Measurements from ENCODE around the gene BRINP2.

Gene BRINP2

DNA sequence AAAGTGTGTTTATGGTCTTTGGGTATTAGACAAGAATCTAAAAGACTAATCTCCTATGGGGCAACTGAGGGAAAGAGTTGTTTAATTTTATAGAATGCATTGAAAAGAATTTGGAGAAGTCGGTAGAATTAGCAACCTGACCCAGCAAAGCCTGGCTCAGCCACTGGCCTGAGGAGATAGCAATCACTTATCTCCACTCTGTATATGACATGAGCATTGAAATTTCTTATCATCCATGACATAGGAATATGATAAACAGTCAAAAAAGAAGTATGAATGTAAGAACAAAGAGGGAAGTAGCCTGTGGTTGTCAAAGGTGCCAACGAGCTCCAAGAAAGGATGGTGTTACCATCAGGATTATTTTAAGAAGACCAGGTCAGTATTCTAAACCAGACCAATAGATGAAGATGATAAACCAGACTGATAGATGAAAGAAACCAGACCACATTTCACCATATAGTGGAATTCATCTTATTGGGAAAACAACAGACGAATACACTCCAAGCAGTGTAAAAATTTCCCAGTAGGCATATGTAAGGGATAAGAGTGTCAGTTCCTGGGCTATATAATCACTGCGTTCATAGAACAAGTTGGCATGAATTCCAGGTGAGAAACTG, 42.0 kb upstream of the BRINP2 start:
- no peak overlapping the region for H3K27ac ChIP-seq
- in situ Hi-C loops (cut with HindIII; ENCODE audit: low pct_ligation_motif_present, low sequenced_read_pairs), result no loop called here
- DNase-seq, result no peak
- no peaks in the 10 kb centered on the region for H3K36me3 ChIP-seq (replicated peaks)
- H3K4me3 ChIP-seq (ENCODE audit: low read depth, low read length), result no peak overlapping the region
- H3K27me3 ChIP-seq (replicated peaks), result no peaks in the 10 kb centered on the region
- TF ChIP-seq, protein P1, sequence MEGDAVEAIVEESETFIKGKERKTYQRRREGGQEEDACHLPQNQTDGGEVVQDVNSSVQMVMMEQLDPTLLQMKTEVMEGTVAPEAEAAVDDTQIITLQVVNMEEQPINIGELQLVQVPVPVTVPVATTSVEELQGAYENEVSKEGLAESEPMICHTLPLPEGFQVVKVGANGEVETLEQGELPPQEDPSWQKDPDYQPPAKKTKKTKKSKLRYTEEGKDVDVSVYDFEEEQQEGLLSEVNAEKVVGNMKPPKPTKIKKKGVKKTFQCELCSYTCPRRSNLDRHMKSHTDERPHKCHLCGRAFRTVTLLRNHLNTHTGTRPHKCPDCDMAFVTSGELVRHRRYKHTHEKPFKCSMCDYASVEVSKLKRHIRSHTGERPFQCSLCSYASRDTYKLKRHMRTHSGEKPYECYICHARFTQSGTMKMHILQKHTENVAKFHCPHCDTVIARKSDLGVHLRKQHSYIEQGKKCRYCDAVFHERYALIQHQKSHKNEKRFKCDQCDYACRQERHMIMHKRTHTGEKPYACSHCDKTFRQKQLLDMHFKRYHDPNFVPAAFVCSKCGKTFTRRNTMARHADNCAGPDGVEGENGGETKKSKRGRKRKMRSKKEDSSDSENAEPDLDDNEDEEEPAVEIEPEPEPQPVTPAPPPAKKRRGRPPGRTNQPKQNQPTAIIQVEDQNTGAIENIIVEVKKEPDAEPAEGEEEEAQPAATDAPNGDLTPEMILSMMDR (IDR thresholded peaks at IDR 0.05; ENCODE audit: low read depth, low read length, missing control alignments), result no peak

GRCh38 chr1:177130451-177130945, 40.3 kb upstream of the BRINP2 start:
- DNase-seq, result no peak
- TF ChIP-seq, protein P1 (IDR thresholded peaks at IDR 0.05; ENCODE audit: low read depth, low read length, missing control alignments), result no peak
- no peaks in the 10 kb centered on the region for H3K27me3 ChIP-seq (replicated peaks)
- H3K4me3 ChIP-seq (ENCODE audit: low read depth, low read length), result no peak overlapping the region
- no peak overlapping the region for H3K27ac ChIP-seq
- in situ Hi-C loops (cut with HindIII; ENCODE audit: low pct_ligation_motif_present, low sequenced_read_pairs), result no loop called here
- no peaks in the 10 kb centered on the region for H3K36me3 ChIP-seq (replicated peaks)

- Histone ChIP-seq H3K27me3 (replicated peaks) (no peaks in the 10 kb centered on the region), H3K27ac (no peak overlapping the region), H3K36me3 (replicated peaks) (no peaks in the 10 kb centered on the region), H3K4me3 (ENCODE audit: low read depth, low read length) (no peak overlapping the region)
- in situ Hi-C loops (cut with HindIII; ENCODE audit: low pct_ligation_motif_present, low sequenced_read_pairs), result no loop called here
- TF ChIP-seq, protein P1 (IDR thresholded peaks at IDR 0.05; ENCODE audit: low read depth, low read length, missing control alignments), result no peak
- DNase-seq, result no peak
These were observed 39.0 kb upstream of the BRINP2 start for GRCh38 chr1:177131723-177132122.

DNA sequence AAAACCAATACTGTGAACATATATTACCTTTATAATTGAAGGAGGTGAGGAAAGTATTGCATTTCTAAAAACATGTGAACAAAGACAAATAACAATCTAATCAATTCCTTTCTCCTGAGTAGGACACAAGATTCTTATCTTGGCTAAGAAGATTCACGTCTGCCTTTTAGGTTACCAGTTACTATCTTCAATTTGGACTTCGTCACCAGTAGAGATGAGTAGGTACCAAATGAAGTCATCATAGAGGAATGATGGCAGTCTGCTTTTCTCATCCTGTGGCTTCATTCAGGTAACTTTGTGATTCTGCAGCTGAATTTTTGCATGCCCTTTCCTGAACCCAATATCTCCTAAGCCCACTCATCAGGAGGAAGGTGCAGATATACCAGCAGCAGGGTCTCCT, 38.6 kb upstream of the BRINP2 start:
- no peaks in the 10 kb centered on the region for H3K27me3 ChIP-seq (replicated peaks)
- no peak overlapping the region for H3K4me3 ChIP-seq (ENCODE audit: low read depth, low read length)
- in situ Hi-C loops (cut with HindIII; ENCODE audit: low pct_ligation_motif_present, low sequenced_read_pairs), result no loop called here
- TF ChIP-seq, protein P1 (IDR thresholded peaks at IDR 0.05; ENCODE audit: low read depth, low read length, missing control alignments), result no peak
- H3K36me3 ChIP-seq (replicated peaks), result no peaks in the 10 kb centered on the region
- H3K27ac ChIP-seq, result no peak overlapping the region
- no peak for DNase-seq

DNA sequence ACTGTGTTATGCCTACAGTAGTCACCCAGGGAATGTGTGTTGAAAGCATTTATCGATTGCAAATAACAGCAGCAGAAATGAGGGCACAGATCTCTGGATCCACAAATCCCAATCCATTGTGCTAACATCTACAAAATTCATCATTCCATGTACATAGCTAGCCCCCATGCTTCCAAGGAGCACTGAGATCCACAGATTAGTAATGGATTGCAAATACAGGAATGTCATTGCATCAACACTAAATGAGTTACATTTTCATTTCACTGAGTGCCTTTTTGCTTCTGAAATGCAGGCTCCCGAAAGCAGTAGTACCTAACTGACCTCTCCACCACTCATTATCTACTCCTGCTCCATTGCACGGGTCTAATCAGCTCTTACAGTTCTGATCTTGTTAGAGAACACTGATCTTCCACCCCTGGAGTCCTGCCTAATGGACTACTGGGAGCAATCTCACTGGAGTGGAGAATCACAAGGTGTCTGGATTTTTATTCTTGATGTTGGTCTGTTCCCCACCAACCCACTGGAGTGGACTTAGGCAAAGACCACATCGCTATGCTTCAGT, 36.7 kb upstream of the BRINP2 start:
- no peaks in the 10 kb centered on the region for H3K27me3 ChIP-seq (replicated peaks)
- H3K36me3 ChIP-seq (replicated peaks), result no peaks in the 10 kb centered on the region

More for the DNA sequence above, 36.7 kb upstream of the BRINP2 start:
- H3K27ac ChIP-seq, result no peak overlapping the region
- no peak for DNase-seq
- TF ChIP-seq, protein P1 (IDR thresholded peaks at IDR 0.05; ENCODE audit: low read depth, low read length, missing control alignments), result no peak
- H3K4me3 ChIP-seq (ENCODE audit: low read depth, low read length), result no peak overlapping the region
- in situ Hi-C loops (cut with HindIII; ENCODE audit: low pct_ligation_motif_present, low sequenced_read_pairs), result no loop called here

All from brain microvascular endothelial cell (primary cell).